ENCODE results near the gene SNX25.

DNA sequence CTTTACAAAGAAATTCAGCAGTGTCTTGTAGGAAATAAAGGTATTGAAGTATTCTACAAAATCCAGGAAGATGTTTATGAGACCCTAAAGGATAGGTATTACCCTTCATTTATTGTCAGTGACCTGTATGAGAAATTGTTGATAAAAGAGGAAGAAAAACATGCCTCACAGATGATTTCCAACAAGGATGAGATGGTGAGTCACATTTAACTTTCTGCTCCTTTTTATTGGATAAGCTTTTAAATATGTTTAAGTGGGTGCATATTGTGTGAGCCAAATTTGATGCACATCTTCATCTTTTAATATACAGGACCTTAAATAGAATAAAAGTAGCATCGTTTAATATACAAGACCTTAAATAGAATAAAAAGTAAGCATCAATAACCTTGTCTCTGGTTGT lies 114.2 kb downstream of the SNX25 start:
- no peak for TF ChIP-seq POLR2A (IDR thresholded peaks at IDR 0.05)
- no peak for TF ChIP-seq CTCF (IDR thresholded peaks at IDR 0.05)
- TF ChIP-seq POLR2AphosphoS5 (IDR thresholded peaks at IDR 0.05), result no peak

Measured in stomach (tissue), 4 donors.